Nephron progenitor cell (in vitro differentiated cells): ENCODE data around the gene RGS9.

Experiments
- DNase-seq: peaks from one replicate; pipeline ENCODE4 v3.0.0; 2021
- H3K27ac Mint-ChIP-seq: 2 replicates; pipeline ENCODE4 v1.8.0; 2021; ENCODE audit warnings: mild to moderate bottlenecking, moderate library complexity, mixed read lengths
- H3K27me3 Mint-ChIP-seq: 2 replicates; pipeline ENCODE4 v1.8.0; 2021; ENCODE audit warnings: mild to moderate bottlenecking, low read depth, mixed read lengths; ENCODE audit not compliant: poor library complexity
- H3K36me3 Mint-ChIP-seq: 2 replicates; pipeline ENCODE4 v1.8.0; 2021; ENCODE audit warnings: low read depth, mixed read lengths
- H3K4me1 Mint-ChIP-seq: 2 replicates; pipeline ENCODE4 v1.8.0; 2021; ENCODE audit warnings: mixed read lengths
- H3K4me3 Mint-ChIP-seq: 2 replicates; pipeline ENCODE4 v1.8.0; 2021; ENCODE audit warnings: mild to moderate bottlenecking, moderate library complexity, mixed read lengths
- H3K9me3 Mint-ChIP-seq: 2 replicates; pipeline ENCODE4 v1.8.0; 2021; ENCODE audit warnings: mild to moderate bottlenecking, moderate library complexity, mixed read lengths
- TF ChIP-seq, protein P1 (sequence below): fragments of 200-600 bp; sonication (generic); IDR thresholded peaks from 2 replicates; pipeline ENCODE4 v1.5.0; 2021; ENCODE audit warnings: antibody characterized with exemption

Gene RGS9

GRCh38 chr17:65145743-65146142, 8.6 kb downstream of the RGS9 start:
- no peaks in the 10 kb centered on the region for H3K9me3 Mint-ChIP-seq
- no peak for DNase-seq
- TF ChIP-seq, protein P1, sequence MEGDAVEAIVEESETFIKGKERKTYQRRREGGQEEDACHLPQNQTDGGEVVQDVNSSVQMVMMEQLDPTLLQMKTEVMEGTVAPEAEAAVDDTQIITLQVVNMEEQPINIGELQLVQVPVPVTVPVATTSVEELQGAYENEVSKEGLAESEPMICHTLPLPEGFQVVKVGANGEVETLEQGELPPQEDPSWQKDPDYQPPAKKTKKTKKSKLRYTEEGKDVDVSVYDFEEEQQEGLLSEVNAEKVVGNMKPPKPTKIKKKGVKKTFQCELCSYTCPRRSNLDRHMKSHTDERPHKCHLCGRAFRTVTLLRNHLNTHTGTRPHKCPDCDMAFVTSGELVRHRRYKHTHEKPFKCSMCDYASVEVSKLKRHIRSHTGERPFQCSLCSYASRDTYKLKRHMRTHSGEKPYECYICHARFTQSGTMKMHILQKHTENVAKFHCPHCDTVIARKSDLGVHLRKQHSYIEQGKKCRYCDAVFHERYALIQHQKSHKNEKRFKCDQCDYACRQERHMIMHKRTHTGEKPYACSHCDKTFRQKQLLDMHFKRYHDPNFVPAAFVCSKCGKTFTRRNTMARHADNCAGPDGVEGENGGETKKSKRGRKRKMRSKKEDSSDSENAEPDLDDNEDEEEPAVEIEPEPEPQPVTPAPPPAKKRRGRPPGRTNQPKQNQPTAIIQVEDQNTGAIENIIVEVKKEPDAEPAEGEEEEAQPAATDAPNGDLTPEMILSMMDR = no peak
- H3K36me3 Mint-ChIP-seq = no peaks in the 10 kb centered on the region
- H3K27me3 Mint-ChIP-seq = peaks cover 20% of the 10 kb centered on the region
- peaks cover 32% of the 10 kb centered on the region for H3K4me1 Mint-ChIP-seq
- no peak overlapping the region for H3K4me3 Mint-ChIP-seq
- no peak overlapping the region for H3K27ac Mint-ChIP-seq

DNA sequence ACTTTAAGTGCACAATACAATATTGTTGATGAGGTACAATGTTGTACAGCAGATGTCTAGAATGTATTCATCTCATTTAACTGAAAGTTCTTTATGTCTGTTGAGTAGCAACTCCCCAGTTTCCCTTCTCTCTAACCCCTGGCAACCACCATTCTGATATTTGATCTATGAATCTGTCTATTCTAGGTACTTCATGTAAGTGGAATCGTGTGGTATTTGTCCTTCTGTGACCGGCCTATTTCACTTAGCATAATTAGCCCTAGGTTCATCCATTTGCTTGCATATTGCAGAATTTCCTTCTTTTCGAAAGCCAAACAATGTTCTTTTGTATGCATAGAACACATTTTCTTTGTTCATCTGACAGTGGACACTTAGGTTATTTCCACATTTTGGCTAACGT, 10.8 kb downstream of the RGS9 start:
- no peak overlapping the region for H3K27ac Mint-ChIP-seq
- TF ChIP-seq, protein P1 = no peak
- no peak for DNase-seq
- peaks cover 26% of the 10 kb centered on the region for H3K4me1 Mint-ChIP-seq
- no peak overlapping the region for H3K4me3 Mint-ChIP-seq
- H3K9me3 Mint-ChIP-seq = no peaks in the 10 kb centered on the region
- peaks cover 22% of the 10 kb centered on the region for H3K27me3 Mint-ChIP-seq
- no peaks in the 10 kb centered on the region for H3K36me3 Mint-ChIP-seq

- peaks cover 3% of the 10 kb centered on the region for H3K9me3 Mint-ChIP-seq
- H3K4me1 Mint-ChIP-seq = peaks cover 39% of the 10 kb centered on the region
- TF ChIP-seq, protein P1 = no peak
- H3K36me3 Mint-ChIP-seq = no peaks in the 10 kb centered on the region
- H3K4me3 Mint-ChIP-seq = no peak overlapping the region
- H3K27me3 Mint-ChIP-seq = peaks cover 28% of the 10 kb centered on the region
- H3K27ac Mint-ChIP-seq = peak overlapping the region; percentile 95
- DNase-seq = no peak
These were observed 17.8 kb downstream of the RGS9 start for GRCh38 chr17:65154770-65155589.

- Mint-ChIP-seq H3K4me1 (peaks cover 41% of the 10 kb centered on the region), H3K4me3 (no peak overlapping the region), H3K27me3 (peaks cover 31% of the 10 kb centered on the region), H3K36me3 (no peaks in the 10 kb centered on the region), H3K9me3 (peaks cover 3% of the 10 kb centered on the region), H3K27ac (no peak overlapping the region)
- DNase-seq = no peak
- TF ChIP-seq, protein P1 = no peak
These were observed 18.5 kb downstream of the RGS9 start for GRCh38 chr17:65155622-65156021.

- no peaks in the 10 kb centered on the region for H3K36me3 Mint-ChIP-seq
- H3K27ac Mint-ChIP-seq = no peak overlapping the region
- peaks cover 3% of the 10 kb centered on the region for H3K9me3 Mint-ChIP-seq
- no peak overlapping the region for H3K4me3 Mint-ChIP-seq
- peaks cover 26% of the 10 kb centered on the region for H3K27me3 Mint-ChIP-seq
- DNase-seq = no peak
- peaks cover 44% of the 10 kb centered on the region for H3K4me1 Mint-ChIP-seq
- TF ChIP-seq, protein P1 = no peak
These were observed 19.1 kb downstream of the RGS9 start for GRCh38 chr17:65156185-65156834.
